Stimulated activated CD4-positive, alpha-beta T cell treated with anti-CD3 and anti-CD28 coated beads, Interleukin-2, amount 100 ng/mL, for 4 hours (primary cell): ENCODE data around the gene TMSB4X.
"Not testable (repeated sequence)": the region's sequence is repeated elsewhere in the genome, so short reads cannot be mapped to it uniquely, and the experiment has no call there.

Experiments used
- DNase-seq: peaks from one replicate; pipeline ENCODE4 v3.0.0-alpha.2; 2020; ENCODE audit warnings: low read depth

Gene TMSB4X

DNA sequence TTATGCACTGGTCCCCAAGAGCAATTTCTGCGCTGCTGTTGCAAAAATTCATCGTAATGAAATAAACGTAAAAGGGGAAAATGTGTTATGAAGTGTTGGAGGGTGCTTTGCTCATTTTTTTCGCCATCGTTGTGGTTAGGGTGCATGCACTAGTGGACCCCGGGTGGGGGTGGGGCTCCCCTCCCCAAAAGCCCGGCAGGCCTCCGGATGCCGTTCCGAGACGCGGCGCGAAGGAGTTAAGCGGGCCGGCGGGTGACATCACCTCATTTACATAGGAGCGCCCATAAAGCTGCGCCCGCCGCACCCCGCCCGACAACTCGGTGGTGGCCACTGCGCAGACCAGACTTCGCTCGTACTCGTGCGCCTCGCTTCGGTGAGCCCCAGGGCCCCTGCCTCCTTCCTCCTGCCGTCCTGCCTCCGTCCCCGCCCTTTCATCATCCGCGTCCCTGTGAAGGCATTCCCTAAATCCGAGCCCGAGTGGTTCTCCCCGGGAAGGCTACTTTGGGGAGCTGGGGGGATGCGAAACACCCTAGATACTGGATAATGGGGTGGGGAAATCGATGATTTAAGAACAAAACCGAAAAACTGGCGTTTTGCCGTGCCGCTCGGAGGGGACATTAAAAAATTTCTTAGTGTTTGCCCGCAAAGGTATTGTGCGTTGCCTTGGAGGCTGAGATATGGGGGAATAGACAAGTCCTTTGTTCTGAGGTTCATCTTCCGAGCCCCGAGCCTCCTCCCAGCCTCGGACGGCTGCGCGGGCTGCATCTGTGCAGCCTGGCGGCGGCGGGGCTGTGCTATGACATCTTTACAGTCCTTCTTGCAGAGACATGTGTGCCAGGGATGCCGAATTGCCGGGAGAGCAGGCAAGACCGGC, at the start of gene TMSB4X:
Gene TMSB4X, plus strand, starts transcription at position 315 of the 874 bp plus-strand sequence.
- DNase-seq: peak; percentile 72

DNA sequence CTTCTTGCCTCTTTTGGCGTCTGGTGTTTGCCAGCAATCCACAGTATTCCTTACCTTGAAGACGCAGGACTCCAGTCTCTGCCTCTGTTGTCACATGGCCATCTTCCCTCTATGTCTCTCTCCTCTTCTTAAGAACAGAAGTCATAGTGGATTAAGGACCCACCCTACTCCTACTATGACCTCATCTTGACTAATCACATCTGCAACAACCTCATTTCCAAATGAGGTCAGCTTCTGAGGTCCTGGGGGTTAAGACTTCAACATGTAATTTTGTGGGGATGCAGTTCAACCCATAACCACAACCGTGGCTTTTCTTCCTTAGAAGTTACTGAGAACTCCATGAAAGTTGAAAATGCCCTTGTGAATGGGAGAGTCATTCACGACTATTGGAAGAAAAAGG, 45.2 kb upstream of the TMSB4X start:
- no peak for DNase-seq

GRCh38 chrX:12930150-12930549, 44.8 kb upstream of the TMSB4X start:
- DNase-seq: no peak

- DNase-seq: no peak
Observed at GRCh38 chrX:12932244-12932643, 42.7 kb upstream of the TMSB4X start.

DNA sequence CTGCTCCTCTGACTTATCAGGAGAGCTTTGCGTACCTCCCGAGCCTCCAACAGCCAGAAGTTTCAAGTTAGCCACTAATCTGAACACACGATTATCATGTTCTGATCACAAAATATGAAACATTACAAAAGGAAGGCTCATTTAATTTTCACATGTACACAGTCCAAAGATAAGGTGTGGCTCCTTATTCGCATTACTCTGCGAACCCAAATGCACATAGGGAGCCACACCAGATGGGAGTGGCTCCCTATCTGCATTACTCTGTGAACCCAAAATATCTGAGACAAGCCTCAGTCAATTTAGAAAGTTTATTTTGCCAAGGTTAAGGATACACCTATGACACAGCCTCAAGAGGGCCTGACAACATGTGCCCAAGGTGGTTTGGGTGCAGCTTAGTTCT, 40.1 kb upstream of the TMSB4X start:
- no peak for DNase-seq

DNA sequence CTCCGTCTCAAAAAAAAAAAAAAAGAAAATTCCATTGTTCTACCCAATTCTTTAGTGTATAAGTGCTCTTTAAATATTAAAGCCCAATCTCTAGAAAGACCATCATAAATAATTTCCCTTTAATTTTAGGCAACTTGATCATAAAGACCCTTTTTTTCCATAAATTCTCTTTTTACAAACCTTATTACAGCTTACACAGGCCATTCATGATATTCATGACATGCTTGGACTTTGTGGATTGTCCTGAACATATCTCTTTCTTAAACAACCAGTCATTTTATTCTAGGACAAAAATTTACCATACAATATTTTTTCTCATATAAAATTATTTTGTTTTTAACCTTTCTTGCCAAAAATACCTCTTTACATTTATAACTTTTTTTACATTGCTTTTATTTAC, 38.0 kb upstream of the TMSB4X start:
- no peak for DNase-seq

DNA sequence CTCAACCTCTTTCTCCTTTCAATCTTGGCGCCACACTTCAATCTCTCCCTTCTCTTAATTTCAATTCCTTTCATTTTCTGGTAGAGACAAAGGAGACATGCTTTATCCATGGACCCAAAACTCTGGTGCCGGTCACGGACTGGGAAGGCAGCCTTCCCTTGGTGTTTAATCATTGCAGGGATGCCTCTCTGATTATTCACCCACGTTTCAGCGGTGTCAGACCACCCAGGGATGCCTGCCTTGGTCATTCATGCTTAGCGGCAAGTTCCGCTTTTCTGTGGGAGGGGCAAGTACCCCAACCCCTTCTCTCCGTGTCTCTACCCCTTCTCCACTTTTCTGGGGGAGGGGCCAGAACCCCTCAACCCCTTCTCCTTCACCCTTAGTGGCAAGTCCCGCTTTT, 34.4 kb upstream of the TMSB4X start:
- not testable (repeated sequence) for DNase-seq

DNA sequence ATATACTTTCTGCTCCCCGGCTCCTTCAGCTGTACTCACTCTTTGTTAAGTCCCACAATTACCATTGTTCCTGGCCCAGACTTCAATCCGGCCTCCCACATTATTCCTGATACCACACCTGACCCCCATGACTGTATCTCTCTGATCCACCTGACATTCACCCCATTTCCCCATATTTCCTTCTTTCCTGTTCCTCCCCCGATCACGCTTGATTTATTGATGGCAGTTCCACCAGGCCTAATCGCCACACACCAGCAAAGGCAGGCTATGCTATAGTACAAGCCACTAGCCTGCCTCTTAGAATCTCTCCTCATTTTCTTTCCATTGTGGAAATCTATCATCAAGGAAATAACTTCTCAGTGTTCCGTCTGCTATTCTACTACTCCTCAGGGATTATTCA, 31.3 kb upstream of the TMSB4X start:
- not testable (repeated sequence) for DNase-seq

- not testable (repeated sequence) for DNase-seq
Observed at GRCh38 chrX:12944452-12944851, 30.5 kb upstream of the TMSB4X start.

DNA sequence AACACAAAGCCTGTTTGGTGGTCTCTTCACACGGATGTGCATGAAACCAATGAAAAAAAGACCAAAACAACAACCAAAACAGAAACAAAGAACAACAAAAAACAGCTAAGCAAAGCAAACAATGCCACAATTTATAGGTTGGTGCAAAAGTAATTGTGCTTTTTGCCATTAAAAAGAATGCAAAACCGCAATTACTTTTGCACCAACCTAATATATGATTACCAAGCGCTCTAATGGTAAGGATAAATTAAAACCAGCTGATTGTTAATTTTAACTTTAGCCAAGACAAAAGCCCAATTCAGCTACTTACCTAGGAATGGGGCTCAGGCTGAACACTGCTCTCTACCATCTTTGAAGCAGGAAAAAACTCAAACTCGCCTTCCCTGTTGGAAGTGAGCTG, 29.4 kb upstream of the TMSB4X start:
- no peak for DNase-seq

DNA sequence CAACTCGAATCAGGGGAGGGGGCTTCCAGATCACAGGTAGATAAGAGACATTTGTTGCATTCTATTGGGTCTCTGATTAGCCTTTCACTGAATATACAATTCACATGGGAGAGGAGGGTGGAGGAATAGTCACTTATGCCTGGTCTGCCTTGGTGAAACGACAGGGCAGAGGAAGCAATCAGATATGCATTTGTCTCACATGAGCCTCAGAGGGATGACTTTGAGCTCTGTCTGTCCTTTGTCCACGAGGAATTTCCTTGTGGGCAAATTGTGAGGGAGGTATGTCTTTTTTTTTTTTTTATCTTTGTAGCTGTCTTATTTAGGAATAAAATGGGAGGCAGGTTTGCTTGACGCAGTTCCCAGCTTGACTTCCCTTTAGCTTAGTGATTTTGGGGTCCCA, 28.5 kb upstream of the TMSB4X start:
- no peak for DNase-seq

DNA sequence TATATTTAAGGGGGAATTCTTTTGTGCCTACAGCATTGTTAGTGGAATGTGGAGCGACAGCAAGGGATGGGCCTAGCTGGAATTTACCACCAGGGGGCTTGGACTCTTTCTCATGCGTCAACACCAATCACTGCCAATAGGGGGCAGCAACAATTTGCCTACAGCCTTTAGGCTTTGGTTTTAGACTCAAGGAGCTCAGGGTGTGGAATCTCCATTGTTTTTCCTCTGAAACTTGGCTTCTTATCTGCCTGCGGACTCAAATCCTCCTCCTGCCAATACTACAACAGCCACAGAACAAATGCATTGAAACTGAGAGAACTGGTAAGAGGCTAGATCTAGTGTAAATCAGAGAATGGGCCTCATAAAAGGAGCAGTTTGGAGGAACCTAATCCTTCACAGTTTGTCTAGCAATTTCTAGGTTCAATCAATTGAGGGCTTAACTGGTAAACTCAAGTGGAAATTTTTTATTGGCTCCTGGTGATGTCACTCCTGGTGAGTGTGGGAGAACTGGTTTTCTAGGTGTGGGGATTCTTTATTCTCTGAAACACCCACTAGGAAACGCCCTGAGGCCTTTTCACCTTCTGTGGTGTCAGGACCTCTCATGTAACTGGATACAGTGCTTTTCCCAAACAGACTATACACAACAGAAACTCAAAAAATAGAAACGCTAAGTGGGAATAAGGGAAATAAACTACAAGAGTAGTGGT, 27.9 kb upstream of the TMSB4X start:
- DNase-seq: peak; percentile 58

- no peak for DNase-seq
Observed at GRCh38 chrX:12947545-12948235, 27.2 kb upstream of the TMSB4X start.

DNA sequence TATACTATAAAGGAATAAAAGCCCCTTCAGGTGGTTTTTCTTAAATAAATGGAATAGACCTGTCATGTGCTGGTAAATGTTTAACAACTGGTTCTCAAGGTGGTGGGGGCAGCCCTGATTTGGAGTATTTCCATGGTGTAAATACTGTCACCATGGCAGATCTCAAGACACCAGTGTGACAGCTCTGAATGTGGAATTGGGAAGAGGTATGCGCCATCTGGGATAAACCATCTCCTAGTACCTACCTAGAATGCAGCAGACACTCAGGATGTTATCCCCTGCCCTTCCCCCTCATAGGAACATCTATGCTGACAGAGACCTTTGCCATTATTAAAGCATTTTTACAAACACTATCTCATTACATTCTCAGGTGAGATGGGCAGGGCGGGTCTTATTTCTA, 26.4 kb upstream of the TMSB4X start:
- DNase-seq: no peak

GRCh38 chrX:12949205-12949926, 25.5 kb upstream of the TMSB4X start:
- no peak for DNase-seq

DNA sequence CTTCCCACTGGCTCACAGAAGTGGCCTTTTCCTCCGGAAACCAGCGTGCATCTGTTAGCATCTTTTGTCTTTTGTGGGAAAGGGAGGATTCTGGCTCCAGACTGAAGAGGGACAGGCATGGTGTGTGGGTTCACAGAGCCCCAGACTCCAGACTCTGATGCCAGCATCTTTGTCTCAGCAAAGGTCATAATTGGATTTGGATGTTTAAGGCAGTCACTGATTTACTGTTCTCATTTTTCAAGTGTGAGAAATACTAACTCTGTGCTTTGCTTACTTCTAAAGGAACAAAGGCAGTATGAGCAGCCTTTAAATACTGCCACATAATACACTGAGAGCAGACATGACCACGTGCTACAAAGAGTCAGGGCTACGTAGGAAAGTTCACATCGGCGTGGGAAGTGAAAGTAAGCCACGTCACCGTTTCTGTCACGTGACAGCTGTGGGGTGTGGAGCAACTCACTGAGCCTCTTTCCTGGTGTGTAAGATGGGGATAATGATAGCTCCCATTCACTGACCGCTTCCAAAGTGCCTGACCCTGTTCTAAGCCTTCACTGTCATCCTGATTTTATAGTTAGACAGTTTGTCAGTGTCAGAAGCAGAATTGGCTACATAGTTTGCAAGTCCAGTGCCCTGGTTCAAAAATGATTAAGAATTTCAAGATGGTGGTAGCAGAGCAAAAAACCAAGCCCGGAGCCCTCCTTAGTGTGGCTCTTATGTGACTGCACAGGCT, 24.8 kb upstream of the TMSB4X start:
- peak; percentile 75 for DNase-seq

DNA sequence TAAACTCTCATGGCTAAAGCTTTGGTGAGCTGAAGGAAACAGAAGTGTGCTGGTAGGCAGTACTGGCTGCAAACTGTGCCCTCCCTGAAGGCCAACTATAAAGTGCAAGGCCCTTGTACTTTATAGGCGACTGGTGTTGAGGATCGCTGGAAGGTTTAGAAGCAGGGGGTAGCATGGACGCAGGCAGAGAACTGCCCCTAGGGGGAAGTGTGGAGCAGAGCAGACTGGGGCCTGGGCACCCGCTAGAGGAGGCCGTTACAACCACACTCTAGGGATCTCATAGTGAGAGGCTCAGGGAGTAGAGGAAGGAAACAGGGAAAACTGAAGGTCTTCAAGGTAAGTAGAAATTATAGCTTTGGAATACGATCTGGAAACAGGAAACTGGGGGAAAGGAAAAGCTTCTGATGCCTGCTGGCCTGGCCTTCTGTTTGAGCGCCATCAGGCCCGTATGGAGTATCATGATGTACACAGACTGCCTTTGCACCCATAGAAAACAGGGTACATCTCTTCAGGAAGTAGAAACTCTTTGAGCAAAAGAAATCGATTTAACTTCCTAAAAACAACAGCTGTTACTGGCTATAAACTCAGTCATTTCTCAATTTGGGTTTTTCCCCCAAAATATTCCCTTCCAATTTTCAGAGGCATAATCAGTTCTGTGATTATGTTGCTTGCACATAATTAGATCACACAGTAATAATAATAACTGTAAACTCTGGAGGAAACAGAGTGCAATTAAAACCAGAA, 23.9 kb upstream of the TMSB4X start:
- no peak for DNase-seq

DNA sequence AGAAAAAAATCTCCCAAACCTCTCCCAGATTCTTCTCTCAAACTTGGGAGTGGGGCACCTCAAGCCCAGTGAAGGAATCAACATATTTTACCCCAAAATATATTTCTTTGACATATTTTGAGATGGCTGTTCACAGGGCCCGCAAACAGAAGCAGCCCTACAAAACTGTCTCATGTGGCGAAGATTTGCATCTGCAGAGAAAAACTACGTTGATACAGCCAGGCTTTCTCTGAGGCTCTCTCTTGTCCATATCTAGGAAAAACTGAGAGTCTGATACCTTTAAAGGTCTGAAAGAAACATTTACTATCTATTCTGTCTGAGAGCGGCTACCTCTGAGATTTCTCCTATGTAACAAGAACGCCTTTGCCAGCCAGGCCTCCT, 23.3 kb upstream of the TMSB4X start:
- no peak for DNase-seq

GRCh38 chrX:12953420-12953819, 21.5 kb upstream of the TMSB4X start:
- no peak for DNase-seq

DNA sequence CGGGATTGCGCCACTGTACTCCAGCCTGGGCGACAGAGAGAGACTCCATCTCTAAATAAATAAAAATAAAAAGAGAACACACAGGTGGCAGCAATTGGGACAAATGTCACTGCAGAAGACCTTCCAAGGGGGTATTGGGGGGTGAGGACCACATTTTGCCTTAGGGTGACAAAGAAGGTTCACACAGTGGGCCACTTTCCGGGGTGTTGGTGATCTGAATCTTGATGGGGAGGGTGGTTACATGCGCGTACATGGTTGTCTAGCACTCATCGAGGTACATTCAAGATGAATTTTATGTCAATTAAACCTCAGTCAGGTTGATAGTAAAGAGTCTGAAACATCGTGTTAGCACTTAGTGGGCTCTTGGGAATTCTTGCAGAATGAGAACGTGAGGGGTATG, 20.5 kb upstream of the TMSB4X start:
- DNase-seq: no peak

- DNase-seq: no peak
Observed at GRCh38 chrX:12954981-12955380, 19.9 kb upstream of the TMSB4X start.
